ENCODE data around the gene HS3ST3A1.

DNA sequence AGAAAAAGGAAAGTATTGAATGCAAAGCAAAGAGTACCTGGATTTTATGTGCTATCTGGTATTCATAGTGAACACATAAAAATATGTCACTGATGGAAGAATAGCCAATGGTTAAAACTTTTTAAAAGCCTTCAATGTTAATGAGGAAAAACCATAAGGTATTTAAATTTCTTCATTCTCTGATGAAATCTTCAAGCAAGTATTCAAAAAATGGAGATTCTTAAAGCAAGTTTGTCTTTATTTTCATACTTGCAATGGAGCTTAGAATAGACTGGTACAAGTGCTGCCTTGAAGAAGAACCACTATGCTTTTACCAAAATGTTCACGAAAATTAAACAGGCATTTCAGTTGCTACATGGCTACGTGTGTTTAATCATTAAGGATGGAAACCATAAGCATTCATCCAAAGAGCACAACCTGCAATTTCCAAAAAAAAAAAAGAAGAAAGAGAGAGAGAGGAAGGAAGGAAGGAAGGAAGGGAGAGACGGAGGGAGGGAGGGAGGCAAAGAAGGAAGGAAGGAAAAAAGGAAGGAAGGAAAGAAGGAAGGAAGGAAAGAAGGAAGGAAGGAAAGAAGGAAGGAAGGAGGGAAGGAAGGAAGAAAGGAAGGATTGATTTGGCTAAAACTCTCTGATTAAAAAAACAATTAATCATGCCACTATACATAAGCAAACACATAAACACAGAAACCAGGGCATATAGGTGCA is 17.6 kb downstream of the HS3ST3A1 start:
- TF ChIP-seq, protein P1, sequence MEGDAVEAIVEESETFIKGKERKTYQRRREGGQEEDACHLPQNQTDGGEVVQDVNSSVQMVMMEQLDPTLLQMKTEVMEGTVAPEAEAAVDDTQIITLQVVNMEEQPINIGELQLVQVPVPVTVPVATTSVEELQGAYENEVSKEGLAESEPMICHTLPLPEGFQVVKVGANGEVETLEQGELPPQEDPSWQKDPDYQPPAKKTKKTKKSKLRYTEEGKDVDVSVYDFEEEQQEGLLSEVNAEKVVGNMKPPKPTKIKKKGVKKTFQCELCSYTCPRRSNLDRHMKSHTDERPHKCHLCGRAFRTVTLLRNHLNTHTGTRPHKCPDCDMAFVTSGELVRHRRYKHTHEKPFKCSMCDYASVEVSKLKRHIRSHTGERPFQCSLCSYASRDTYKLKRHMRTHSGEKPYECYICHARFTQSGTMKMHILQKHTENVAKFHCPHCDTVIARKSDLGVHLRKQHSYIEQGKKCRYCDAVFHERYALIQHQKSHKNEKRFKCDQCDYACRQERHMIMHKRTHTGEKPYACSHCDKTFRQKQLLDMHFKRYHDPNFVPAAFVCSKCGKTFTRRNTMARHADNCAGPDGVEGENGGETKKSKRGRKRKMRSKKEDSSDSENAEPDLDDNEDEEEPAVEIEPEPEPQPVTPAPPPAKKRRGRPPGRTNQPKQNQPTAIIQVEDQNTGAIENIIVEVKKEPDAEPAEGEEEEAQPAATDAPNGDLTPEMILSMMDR (IDR thresholded peaks at IDR 0.05): no peak
- TF ChIP-seq EP300 (IDR thresholded peaks at IDR 0.05) (no peak), POLR2A (IDR thresholded peaks at IDR 0.05) (no peak)

All from tibial nerve (tissue), 4 donors.